GM21447 (cell line): Measurements from ENCODE around the gene INTS4.
"Not testable (repeated sequence)": the region's sequence is repeated elsewhere in the genome, so short reads cannot be mapped to it uniquely, and the experiment has no call there.

ENCODE experiments used
- ATAC-seq: cut with Tn5 transposase; IDR thresholded peaks from one replicate; pipeline ENCODE4 v1.9.1; 2021; ENCODE audit not compliant: unreplicated experiment

INTS4 gene

DNA sequence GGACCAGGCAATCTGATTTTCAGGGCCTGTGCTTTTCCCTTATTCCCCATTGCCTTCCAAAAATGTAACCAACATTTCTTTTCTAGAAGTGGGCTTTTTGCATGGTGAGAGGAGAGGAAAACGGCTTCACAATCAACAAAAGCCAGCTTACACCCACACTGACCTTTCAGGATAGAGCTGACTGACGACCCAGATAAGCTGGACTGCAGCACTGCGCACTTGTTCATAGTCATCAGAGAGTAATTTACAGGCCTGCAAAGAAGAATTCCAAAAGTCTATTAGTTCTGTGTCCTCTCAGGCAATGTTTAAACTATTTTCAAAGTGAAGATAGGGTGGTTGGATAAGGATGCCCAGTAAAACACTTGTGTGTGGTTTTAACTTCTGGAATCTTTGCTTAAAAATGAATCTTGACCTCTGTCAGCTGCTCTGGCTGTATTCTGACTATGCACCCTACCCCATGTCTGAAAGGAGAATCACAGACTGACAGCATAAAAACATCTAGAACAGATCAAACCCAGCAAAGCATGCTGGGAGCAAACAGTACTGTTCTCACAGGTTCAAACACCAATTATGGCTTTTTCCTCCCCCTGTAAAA is 35.8 kb downstream of the INTS4 start:
- ATAC-seq, result not testable (repeated sequence)

- not testable (repeated sequence) for ATAC-seq
Observed at GRCh38 chr11:77943296-77943695, 51.2 kb downstream of the INTS4 start.

GRCh38 chr11:77942465-77942864 is 52.0 kb downstream of the INTS4 start:
- ATAC-seq, result not testable (repeated sequence)

- ATAC-seq, result not testable (repeated sequence)
Observed at GRCh38 chr11:77933596-77933995, 60.9 kb downstream of the INTS4 start.

DNA sequence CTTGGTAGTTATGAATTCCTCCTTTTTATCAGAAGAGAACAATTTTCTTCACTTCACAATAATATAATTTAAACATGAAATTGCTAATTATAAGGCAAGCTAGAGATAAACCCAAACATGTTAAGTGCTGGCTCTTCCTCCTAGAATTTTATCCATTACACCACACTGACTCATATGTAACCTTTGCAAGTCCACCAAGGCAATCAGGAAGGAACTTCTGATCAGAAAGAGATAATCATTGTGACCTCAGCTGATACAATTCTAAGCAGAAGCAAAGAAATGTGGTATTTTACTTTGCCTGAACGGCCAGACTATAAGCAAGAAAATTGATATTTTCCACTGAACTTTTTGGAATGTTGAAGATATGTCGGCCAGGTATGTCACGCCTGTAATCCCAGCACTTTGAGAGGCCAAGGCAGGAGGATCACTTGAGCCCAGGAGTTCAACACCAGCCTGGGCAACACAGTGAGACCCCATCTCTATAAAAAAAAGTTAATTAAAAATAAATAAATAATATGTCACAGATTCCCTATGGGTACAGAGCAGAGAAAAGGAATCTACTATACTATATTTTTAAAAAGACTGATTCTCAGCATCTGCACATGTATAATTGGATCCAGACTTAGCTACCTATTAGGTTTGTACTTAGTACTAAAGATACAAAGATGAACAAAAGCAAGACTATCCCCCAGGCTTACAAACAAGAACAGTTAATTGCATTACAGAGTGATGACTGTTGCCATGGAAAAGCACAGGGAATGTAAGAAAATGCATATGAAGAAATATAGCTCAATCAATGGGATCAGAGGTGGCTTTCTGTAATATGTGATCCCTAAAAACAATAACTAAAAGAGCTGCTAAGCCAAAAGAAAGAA is 63.9 kb downstream of the INTS4 start:
- not testable (repeated sequence) for ATAC-seq

DNA sequence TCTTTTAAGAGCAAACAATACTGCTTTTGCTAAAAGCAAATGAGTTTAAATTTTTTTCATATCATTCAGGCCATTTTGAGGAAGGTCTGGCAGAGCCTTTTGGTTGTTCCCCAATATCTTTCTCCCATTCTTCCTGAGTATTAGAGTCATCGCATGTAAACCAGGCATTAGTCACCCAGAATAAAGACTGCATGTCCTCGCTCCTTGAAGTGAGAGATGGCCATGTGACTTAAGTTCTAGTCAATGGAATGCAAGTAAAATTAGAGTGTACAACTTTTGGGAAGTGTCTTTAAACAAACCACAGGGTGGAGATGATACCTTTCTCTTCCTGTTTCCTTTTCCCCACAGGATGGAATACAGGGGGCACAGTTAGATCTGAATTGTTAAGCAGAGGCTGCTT is 76.8 kb downstream of the INTS4 start:
- not testable (repeated sequence) for ATAC-seq

DNA sequence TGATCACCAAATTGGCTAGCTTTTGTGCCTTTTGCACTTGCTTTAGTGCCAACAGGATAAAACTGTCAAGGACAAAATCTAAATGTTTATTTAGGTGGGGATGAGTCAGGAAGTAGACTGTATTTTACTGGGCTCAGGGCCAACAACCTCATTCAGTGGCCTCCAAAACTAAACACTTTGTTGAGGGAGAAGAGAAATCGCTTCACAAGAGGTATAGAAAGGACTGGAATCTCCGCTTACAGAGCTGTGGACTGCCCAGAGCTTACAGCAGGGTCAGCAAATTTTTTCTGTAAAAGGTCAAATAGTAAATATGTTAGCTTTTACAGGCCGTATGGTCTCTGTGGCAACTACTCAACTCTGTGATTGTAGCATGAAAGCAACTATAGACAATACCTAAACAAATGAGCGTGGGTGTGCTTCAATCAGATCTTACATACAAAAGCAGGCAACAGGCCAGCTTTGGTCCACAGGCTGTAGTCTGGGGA is 80.1 kb downstream of the INTS4 start:
- ATAC-seq, result not testable (repeated sequence)

GRCh38 chr11:77913608-77914306 is 80.7 kb downstream of the INTS4 start:
- ATAC-seq, result not testable (repeated sequence)

DNA sequence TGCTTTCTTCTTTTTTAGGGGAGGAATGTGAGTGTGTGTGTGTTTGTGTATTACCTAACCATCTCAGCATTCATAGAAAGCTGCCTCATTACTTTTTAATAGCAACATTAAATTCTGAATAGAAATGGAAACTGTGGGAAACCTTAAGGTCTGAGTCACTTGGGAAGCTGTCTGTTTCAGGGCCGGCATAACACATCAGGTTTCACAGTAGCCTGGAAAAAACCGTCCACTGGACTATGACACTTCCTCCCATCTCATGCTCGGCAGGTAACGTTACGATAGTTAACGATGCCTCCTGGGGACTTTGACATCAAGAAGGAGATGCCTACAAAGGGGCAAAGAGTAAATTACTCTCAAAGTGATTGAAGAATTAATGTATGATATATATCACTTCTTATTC is 83.6 kb downstream of the INTS4 start:
- not testable (repeated sequence) for ATAC-seq

DNA sequence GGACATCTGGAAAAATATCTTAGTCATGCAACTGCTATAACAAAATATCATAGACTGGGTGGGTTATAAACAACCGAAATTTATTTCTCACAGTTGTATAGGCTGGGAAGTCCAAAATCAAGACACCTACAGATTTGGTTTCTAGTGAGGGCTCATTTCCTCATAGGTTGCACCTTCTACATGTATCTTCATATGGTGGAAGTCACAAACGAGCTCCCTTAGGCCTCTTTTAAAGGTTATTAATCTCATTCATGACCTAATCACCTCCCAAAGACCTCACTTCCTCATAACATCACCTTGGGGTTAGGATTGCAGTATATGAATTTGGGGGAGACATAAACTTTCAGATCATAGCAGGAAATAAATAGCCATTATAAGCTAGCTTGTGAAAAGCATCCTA is 85.2 kb downstream of the INTS4 start:
- ATAC-seq, result no peak

GRCh38 chr11:77908835-77909234 is 85.6 kb downstream of the INTS4 start:
- ATAC-seq, result no peak

DNA sequence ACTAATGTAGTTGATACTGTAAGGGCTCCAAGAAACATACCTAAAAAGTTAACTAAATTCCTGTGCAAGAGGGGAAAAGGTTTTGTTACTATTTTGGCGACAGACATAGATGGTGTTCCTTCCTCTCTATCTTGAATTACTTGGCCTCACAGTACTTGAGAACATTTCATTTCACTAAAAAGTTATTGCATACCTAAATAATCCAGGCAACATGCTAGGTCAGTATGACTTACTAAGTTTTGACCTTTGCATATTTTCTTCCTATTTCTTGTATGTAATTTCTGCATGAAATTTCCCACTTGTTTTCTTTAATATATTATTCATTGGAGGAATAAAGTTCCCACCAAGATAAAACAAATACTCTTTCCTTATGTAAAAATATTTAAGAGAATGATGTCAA is 99.5 kb downstream of the INTS4 start:
- not testable (repeated sequence) for ATAC-seq

- ATAC-seq, result not testable (repeated sequence)
Observed at GRCh38 chr11:77891703-77892102, 102.8 kb downstream of the INTS4 start.

- ATAC-seq, result not testable (repeated sequence)
Observed at GRCh38 chr11:77891256-77891655, 103.2 kb downstream of the INTS4 start.

DNA sequence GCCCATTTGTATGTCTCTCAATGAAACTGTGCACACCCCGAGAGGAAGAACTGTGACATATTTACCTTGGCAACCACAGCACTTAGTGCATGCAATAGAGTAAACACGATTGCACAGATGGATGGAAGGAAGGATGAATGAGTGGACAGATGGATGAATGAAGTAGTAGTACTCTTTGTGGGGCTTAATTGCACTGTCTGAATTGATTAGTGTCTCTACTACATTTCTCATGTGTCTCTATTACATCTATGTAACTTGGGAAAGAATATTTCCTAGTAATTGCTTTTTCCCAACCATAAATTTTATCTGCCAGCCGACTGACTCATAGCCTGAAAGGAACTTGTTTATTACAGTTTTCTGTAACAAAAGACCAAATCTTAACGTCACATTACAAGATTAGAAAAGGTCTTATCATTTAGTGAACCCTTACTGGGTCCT is 103.8 kb downstream of the INTS4 start:
- not testable (repeated sequence) for ATAC-seq

- ATAC-seq, result not testable (repeated sequence)
Observed at GRCh38 chr11:77890100-77890614, 104.3 kb downstream of the INTS4 start.

DNA sequence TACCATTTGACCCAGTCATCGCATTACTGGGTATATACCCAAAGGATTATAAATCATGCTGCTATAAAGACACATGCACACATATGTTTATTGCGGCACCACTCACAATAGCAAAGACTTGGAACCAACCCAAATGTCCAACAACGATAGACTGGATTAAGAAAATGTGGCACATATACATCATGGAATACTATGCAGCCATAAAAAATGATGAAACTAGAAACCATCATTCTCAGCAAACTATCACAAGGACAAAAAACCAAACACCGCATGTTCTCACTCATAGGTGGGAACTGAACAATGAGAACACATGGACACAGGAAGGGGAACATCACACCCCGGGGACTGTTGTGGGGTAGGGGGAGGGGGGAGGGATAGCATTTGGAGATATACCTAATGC is 105.4 kb downstream of the INTS4 start:
- ATAC-seq, result not testable (repeated sequence)

DNA sequence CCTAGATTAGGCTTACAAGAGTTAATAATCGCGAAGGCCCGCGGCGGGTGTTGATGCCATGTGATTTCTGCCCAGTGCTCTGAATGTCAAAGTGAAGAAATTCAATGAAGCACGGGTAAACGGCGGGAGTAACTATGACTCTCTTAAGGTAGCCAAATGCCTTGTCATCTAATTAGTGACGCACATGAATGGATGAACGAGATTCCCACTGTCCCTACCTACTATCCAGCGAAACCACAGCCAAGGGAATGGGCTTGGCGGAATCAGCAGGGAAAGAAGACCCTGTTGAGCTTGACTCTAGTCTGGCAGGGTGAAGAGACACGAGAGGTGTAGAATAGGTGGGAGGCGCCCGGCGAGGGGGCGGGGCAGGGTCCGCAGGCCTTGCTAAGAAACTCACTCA is 108.1 kb downstream of the INTS4 start:
- ATAC-seq, result no peak

DNA sequence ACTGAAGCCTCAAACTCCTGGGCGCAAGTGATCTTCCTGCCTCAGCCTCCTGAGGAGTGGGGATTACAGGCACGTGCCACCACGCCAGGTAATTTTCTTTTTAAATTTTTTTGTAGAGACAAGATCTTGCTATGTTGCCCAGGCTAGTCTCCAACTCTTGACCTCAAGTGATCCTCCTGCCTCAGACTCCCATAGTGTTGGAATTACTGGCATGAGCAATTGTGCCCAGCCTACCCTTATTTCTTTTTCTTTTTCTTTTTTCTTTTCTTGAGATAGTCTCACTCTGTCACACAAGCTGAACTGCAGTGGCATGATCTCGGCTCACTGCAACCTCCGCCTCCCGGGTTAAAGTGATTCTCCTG is 109.7 kb downstream of the INTS4 start:
- no peak for ATAC-seq

DNA sequence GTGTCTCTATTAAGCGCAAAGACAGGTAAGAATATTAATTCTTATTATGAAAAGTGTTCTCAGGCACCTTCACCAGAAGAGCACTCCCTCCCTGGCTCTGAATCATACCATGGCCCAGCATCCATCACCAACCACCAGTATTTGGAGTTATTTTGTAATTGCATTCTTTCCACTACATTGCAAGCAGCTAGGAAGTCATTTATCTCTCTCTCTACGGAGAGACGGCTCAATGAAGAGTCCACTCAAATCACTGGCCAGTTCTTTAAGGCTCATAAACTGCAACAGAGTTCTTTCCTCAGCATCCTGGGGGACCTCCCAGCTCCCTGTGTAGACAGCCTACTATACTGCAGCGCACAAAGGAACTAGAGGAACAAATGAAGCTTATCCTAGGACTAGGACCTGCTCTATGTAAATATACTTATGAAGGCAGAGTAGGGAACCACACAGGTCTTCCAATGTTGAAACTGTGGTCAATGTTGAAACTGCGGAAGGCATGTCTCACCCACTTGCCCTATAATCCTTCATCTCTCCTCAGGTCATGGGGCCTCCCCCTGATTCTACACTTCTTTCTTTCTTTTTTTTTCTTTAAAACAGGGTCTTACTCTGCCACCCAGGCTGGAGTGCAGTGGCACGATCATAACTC is 110.2 kb downstream of the INTS4 start:
- ATAC-seq, result no peak

DNA sequence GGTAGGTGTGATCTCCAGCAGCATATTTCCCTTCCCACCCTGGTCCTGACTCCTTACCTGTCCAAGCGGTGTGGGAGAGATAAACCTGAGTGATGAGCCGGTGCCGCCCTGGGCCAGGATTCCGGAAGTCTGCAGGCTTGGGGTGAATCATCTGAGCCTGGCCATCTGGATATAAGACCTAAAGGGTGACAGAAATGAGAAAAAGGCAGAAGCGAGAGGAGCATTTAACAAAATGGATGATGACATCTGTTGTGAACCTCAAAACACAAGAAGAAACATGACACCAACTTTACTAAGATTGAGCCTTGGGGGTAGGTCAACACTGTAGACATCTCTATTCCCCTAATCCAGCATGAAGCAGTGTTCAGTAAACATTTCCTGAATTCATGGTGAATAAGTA is 110.7 kb downstream of the INTS4 start:
- no peak for ATAC-seq
